MM.1S (cell line): ENCODE results near the gene GTSE1.
A peak's percentile ranks its signal among the peaks of the same experiment; 100 is the strongest.

Experiments
- DNase-seq: peaks from one replicate; pipeline ENCODE4 v3.0.0-alpha.2; 2015
- H2AFZ ChIP-seq: fragments of 300-600 bp; sonication (generic); 2 replicates; pipeline ENCODE4 v1.6.0; 2016; ENCODE audit warnings: antibody characterized with exemption, low read length
- H3F3A ChIP-seq: fragments of 300-600 bp; sonication (generic); 2 replicates; pipeline ENCODE4 v1.6.1; 2016; ENCODE audit warnings: mild to moderate bottlenecking, antibody characterized with exemption, low read length, moderate library complexity, mixed read lengths; ENCODE audit not compliant: insufficient read depth
- H3K27ac ChIP-seq: fragments of 300-600 bp; sonication (generic); 2 replicates; pipeline ENCODE4 v1.5.1; 2016; ENCODE audit warnings: mild to moderate bottlenecking, low read length
- H3K27me3 ChIP-seq: fragments of 300-600 bp; sonication (generic); replicated peaks from 2 replicates; pipeline ENCODE4 v1.6.0; 2016; ENCODE audit warnings: low read length; ENCODE audit not compliant: insufficient read depth
- H3K36me3 ChIP-seq: fragments of 300-600 bp; sonication (generic); replicated peaks from 2 replicates; pipeline ENCODE4 v1.6.1; 2016; ENCODE audit warnings: mild to moderate bottlenecking, low read length, mixed read lengths; ENCODE audit not compliant: insufficient read depth
- H3K4me1 ChIP-seq: fragments of 300-600 bp; sonication (generic); 2 replicates; pipeline ENCODE4 v1.6.1; 2016; ENCODE audit warnings: low read length, mixed read lengths
- H3K4me2 ChIP-seq: fragments of 300-600 bp; sonication (generic); 2 replicates; pipeline ENCODE4 v1.6.0; 2016; ENCODE audit warnings: low read depth, low read length
- H3K4me3 ChIP-seq: fragments of 300-600 bp; sonication (generic); 2 replicates; pipeline ENCODE4 v1.5.1; 2016; ENCODE audit warnings: low read length, mixed read lengths
- H3K79me2 ChIP-seq: fragments of 300-600 bp; sonication (generic); 2 replicates; pipeline ENCODE4 v1.6.1; 2016; ENCODE audit warnings: mixed run types, low read length, mixed read lengths
- H3K9ac ChIP-seq: fragments of 300-600 bp; sonication (generic); 2 replicates; pipeline ENCODE4 v1.6.1; 2016; ENCODE audit warnings: low read length, mixed read lengths
- H3K9me2 ChIP-seq: fragments of 300-600 bp; sonication (generic); replicated peaks from 2 replicates; pipeline ENCODE4 v1.6.1; 2016; ENCODE audit warnings: mild to moderate bottlenecking, low read length, mixed read lengths; ENCODE audit not compliant: insufficient read depth
- H3K9me3 ChIP-seq: fragments of 300-600 bp; sonication (generic); replicated peaks from 2 replicates; pipeline ENCODE4 v1.6.1; 2016; ENCODE audit warnings: mild to moderate bottlenecking, low read length, mixed read lengths; ENCODE audit not compliant: insufficient read depth
- H4K20me1 ChIP-seq: fragments of 300-600 bp; sonication (generic); 2 replicates; pipeline ENCODE4 v1.6.1; 2016; ENCODE audit warnings: mild to moderate bottlenecking, low read length, moderate library complexity, mixed read lengths; ENCODE audit not compliant: insufficient read depth
- EZH2 ChIP-seq: fragments of 300-600 bp; sonication (generic); optimal IDR thresholded peaks from 2 replicates; pipeline ENCODE3; 2017; ENCODE audit warnings: low read depth, mild to moderate bottlenecking, antibody characterized with exemption, low read length, mixed read lengths
- EZH2phosphoT487 ChIP-seq: fragments of 300-600 bp; sonication (generic); IDR thresholded peaks from 2 replicates; pipeline ENCODE4 v1.6.1; 2018; ENCODE audit warnings: antibody characterized with exemption, low read length
- TF ChIP-seq, protein P1 (sequence below): fragments of 300-600 bp; sonication (generic); IDR thresholded peaks from 2 replicates; pipeline ENCODE4 v1.5.1; 2016; ENCODE audit warnings: antibody characterized with exemption, low read length, mixed read lengths

GTSE1 gene

GRCh38 chr22:46354993-46355305, 58.3 kb downstream of the GTSE1 start:
- DNase-seq = no peak
- Histone ChIP-seq H3K27ac (no peak overlapping the region), H3K9me3 (no peaks in the 10 kb centered on the region), H3K9ac (no peak overlapping the region), H3K79me2 (no peaks in the 10 kb centered on the region; the same call in 1 of the 2 replicates), H3K4me1 (no peaks in the 10 kb centered on the region), H3K27me3 (no peaks in the 10 kb centered on the region), H4K20me1 (no peaks in the 10 kb centered on the region; the same call in 1 of the 2 replicates), H3F3A (no peaks in the 10 kb centered on the region), H3K4me3 (no peak overlapping the region), H3K4me2 (no peak overlapping the region), H3K9me2 (no peaks in the 10 kb centered on the region), H3K36me3 (peaks cover 4% of the 10 kb centered on the region; the same call in 1 of the 2 replicates), H2AFZ (no peak overlapping the region)
- TF ChIP-seq, protein P1, sequence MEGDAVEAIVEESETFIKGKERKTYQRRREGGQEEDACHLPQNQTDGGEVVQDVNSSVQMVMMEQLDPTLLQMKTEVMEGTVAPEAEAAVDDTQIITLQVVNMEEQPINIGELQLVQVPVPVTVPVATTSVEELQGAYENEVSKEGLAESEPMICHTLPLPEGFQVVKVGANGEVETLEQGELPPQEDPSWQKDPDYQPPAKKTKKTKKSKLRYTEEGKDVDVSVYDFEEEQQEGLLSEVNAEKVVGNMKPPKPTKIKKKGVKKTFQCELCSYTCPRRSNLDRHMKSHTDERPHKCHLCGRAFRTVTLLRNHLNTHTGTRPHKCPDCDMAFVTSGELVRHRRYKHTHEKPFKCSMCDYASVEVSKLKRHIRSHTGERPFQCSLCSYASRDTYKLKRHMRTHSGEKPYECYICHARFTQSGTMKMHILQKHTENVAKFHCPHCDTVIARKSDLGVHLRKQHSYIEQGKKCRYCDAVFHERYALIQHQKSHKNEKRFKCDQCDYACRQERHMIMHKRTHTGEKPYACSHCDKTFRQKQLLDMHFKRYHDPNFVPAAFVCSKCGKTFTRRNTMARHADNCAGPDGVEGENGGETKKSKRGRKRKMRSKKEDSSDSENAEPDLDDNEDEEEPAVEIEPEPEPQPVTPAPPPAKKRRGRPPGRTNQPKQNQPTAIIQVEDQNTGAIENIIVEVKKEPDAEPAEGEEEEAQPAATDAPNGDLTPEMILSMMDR = no peak
- no peak for TF ChIP-seq EZH2phosphoT487
- no peak for TF ChIP-seq EZH2

GRCh38 chr22:46355369-46355995, 58.8 kb downstream of the GTSE1 start:
- Histone ChIP-seq H3K27ac (no peak overlapping the region), H3K4me3 (no peak overlapping the region), H3K9me2 (no peaks in the 10 kb centered on the region), H3F3A (no peaks in the 10 kb centered on the region), H3K4me2 (no peak overlapping the region), H3K27me3 (no peaks in the 10 kb centered on the region), H3K4me1 (no peaks in the 10 kb centered on the region), H4K20me1 (no peaks in the 10 kb centered on the region; the same call in 1 of the 2 replicates), H3K36me3 (peaks cover 4% of the 10 kb centered on the region; the same call in 1 of the 2 replicates), H2AFZ (no peak overlapping the region), H3K9me3 (no peaks in the 10 kb centered on the region), H3K9ac (no peak overlapping the region), H3K79me2 (no peaks in the 10 kb centered on the region; the same call in 1 of the 2 replicates)
- no peak for TF ChIP-seq EZH2phosphoT487
- TF ChIP-seq, protein P1 = peak; percentile 80
- no peak for TF ChIP-seq EZH2
- DNase-seq = peak; percentile 39

- TF ChIP-seq EZH2 (no peak), EZH2phosphoT487 (no peak)
- TF ChIP-seq, protein P1 = no peak
- DNase-seq = no peak
- Histone ChIP-seq H3K79me2 (no peaks in the 10 kb centered on the region; the same call in 1 of the 2 replicates), H3K9me3 (no peaks in the 10 kb centered on the region), H3K4me2 (no peak overlapping the region), H3K4me3 (no peak overlapping the region), H2AFZ (no peak overlapping the region), H4K20me1 (no peaks in the 10 kb centered on the region; the same call in 1 of the 2 replicates), H3K27me3 (no peaks in the 10 kb centered on the region), H3K9ac (no peak overlapping the region), H3K36me3 (peaks cover 4% of the 10 kb centered on the region; the same call in 1 of the 2 replicates), H3F3A (no peaks in the 10 kb centered on the region), H3K4me1 (no peaks in the 10 kb centered on the region), H3K27ac (no peak overlapping the region), H3K9me2 (no peaks in the 10 kb centered on the region)
Observed at GRCh38 chr22:46355996-46356471, 59.4 kb downstream of the GTSE1 start.
